Neuronal stem cell (in vitro differentiated cells): ENCODE results near the gene CTRB1.

Experiments
- DNase-seq: peaks from one replicate; pipeline ENCODE4 v3.0.0-alpha.2; 2013; ENCODE audit warnings: low spot score
- H2AFZ ChIP-seq: one replicate; pipeline ENCODE4 v1.6.1; 2013; ENCODE audit warnings: mild to moderate bottlenecking, low read length, inconsistent platforms
- H2AK5ac ChIP-seq: 2 replicates; pipeline ENCODE4 v1.6.1; 2013; ENCODE audit warnings: low read depth, mild to moderate bottlenecking, inconsistent platforms, low read length, moderate library complexity, mixed read lengths
- H2BK120ac ChIP-seq: 2 replicates; pipeline ENCODE4 v1.6.1; 2013; ENCODE audit warnings: low read depth, mild to moderate bottlenecking, inconsistent platforms, low read length, moderate library complexity, mixed read lengths
- H2BK12ac ChIP-seq: one replicate; pipeline ENCODE4 v1.6.1; 2013; ENCODE audit warnings: low read length, inconsistent platforms
- H2BK15ac ChIP-seq: 2 replicates; pipeline ENCODE4 v1.6.1; 2013; ENCODE audit warnings: mild to moderate bottlenecking, low read length, inconsistent platforms, mixed read lengths
- H2BK5ac ChIP-seq: one replicate; pipeline ENCODE4 v1.6.1; 2013; ENCODE audit warnings: inconsistent platforms, mild to moderate bottlenecking, low read length, moderate library complexity
- H3K14ac ChIP-seq: one replicate; pipeline ENCODE4 v1.6.1; 2013; ENCODE audit warnings: low read length, inconsistent platforms
- H3K18ac ChIP-seq: 2 replicates; pipeline ENCODE4 v1.6.1; 2013; ENCODE audit warnings: low read length, inconsistent platforms
- H3K23ac ChIP-seq: 2 replicates; pipeline ENCODE4 v1.6.1; 2013; ENCODE audit warnings: low read depth, mild to moderate bottlenecking, mixed read lengths, low read length, inconsistent platforms; ENCODE audit not compliant: poor library complexity
- H3K27ac ChIP-seq: replicated peaks from 3 replicates; pipeline ENCODE4 v1.5.1; 2013; ENCODE audit warnings: low read length, inconsistent platforms
- H3K27me3 ChIP-seq, 3 experiments: 2 replicates each; pipeline ENCODE4 v1.6.1; 2013; ENCODE audit warnings: low read length in 3 of 3, mild to moderate bottlenecking in 2 of 3, inconsistent platforms in 1 of 3, low read depth in 1 of 3, mixed read lengths in 1 of 3, moderate library complexity in 1 of 3; ENCODE audit not compliant: control insufficient read depth in 3 of 3, insufficient read depth in 3 of 3
- H3K36me3 ChIP-seq, 2 donors: replicated peaks in 1 of 2; 2 replicates each; pipeline ENCODE4 v1.6.1; 2013; ENCODE audit warnings: low read length in 2 of 2; ENCODE audit not compliant: control insufficient read depth in 2 of 2, insufficient read depth in 2 of 2
- H3K4ac ChIP-seq: 2 replicates; pipeline ENCODE4 v1.6.1; 2013; ENCODE audit warnings: inconsistent platforms, mild to moderate bottlenecking, low read length, moderate library complexity
- H3K4me1 ChIP-seq, 2 donors: 1 replicate in 1 of 2; 2 replicates in 1 of 2; pipeline ENCODE4 v1.6.1; 2013; ENCODE audit warnings: low read length in 2 of 2, low read depth in 1 of 2; ENCODE audit not compliant: control insufficient read depth in 2 of 2, insufficient read depth in 1 of 2
- H3K4me2 ChIP-seq: one replicate; pipeline ENCODE4 v1.6.1; 2013; ENCODE audit warnings: mild to moderate bottlenecking, low read length, inconsistent platforms; ENCODE audit not compliant: insufficient read depth, poor library complexity, severe bottlenecking
- H3K4me3 ChIP-seq, 2 donors: 2 replicates each; pipeline ENCODE4 v1.5.1; 2013; ENCODE audit warnings: low read length in 2 of 2, mild to moderate bottlenecking in 2 of 2, inconsistent platforms in 1 of 2, moderate library complexity in 1 of 2
- H3K79me1 ChIP-seq: one replicate; pipeline ENCODE4 v1.6.1; 2013; ENCODE audit warnings: low read depth, mild to moderate bottlenecking, inconsistent platforms, low read length, moderate library complexity
- H3K9ac ChIP-seq: one replicate; pipeline ENCODE4 v1.6.1; 2013; ENCODE audit warnings: mild to moderate bottlenecking, low read depth, low read length, inconsistent platforms; ENCODE audit not compliant: poor library complexity
- H3K9me3 ChIP-seq, 2 donors: replicated peaks in 1 of 2; 2 replicates each; pipeline versions ENCODE3 to v1.6.1; 2013; ENCODE audit warnings: low read length in 2 of 2, mild to moderate bottlenecking in 2 of 2, inconsistent platforms in 1 of 2, low read depth in 1 of 2, mixed read lengths in 1 of 2, moderate library complexity in 1 of 2; ENCODE audit not compliant: control insufficient read depth in 2 of 2, insufficient read depth in 1 of 2
- H4K8ac ChIP-seq: one replicate; pipeline ENCODE4 v1.6.1; 2013; ENCODE audit warnings: low read depth, mild to moderate bottlenecking, inconsistent platforms, low read length, moderate library complexity
- H4K91ac ChIP-seq: one replicate; pipeline ENCODE4 v1.6.1; 2013; ENCODE audit warnings: low read length, low read depth, mild to moderate bottlenecking, inconsistent platforms; ENCODE audit not compliant: poor library complexity
- WGBS, 2 donors: extraction: QIAGEN DNeasy Blood & Tissue Kit; methylation state at CpG; one replicate each; pipeline ENCODE4 v1.1.7; 2013; ENCODE audit warnings: missing lambda C conversion rate in 2 of 2, mixed read lengths in 1 of 2; ENCODE audit not compliant: insufficient read length in 2 of 2, insufficient replicate concordance in 1 of 2; ENCODE audit errors: extremely low coverage in 2 of 2; 5-methylcytosine and 5-hydroxymethylcytosine counted together

The CTRB1 gene

DNA sequence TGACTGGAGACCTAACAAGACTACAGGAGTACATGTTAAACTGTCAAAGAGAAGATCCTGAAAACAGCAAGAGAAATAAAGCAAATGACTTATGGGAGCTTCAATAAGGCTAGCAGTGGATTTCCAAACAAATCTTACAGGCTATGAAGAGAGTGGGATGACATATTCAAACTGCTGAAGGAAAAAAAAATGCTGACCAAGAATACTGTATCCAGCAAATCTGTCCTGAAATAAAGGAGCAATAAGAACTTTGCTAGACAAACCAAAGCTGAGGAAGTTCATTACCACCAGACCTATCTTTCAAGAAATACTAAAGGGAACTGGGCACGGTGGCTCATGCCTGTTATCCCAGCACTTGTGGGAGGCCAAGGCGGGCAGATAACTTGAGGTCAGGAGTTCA is 41.9 kb upstream of the CTRB1 start:
- no peak overlapping the region for H2BK120ac ChIP-seq
- no peak overlapping the region for H3K4ac ChIP-seq
- no peak for DNase-seq
- no peak overlapping the region for H3K27ac ChIP-seq
- H3K27me3 ChIP-seq = no peaks in the 10 kb centered on the region
- no peak overlapping the region for H2BK12ac ChIP-seq
- no peak overlapping the region for H3K4me3 ChIP-seq
- H3K18ac ChIP-seq = no peak overlapping the region
- H3K9me3 ChIP-seq = peaks cover 27 to 58% of the 10 kb centered on the region in 2 donors
- no peak overlapping the region for H4K91ac ChIP-seq
- no peaks in the 10 kb centered on the region for H3K79me1 ChIP-seq
- H2BK5ac ChIP-seq = no peak overlapping the region
- H2AFZ ChIP-seq = no peak overlapping the region
- H4K8ac ChIP-seq = no peak overlapping the region
- no peak overlapping the region for H3K23ac ChIP-seq
- no CpG with 5 or more reads among the region's 2 CpGs for WGBS, 2 donors
- no peak overlapping the region for H3K4me2 ChIP-seq
- H3K9ac ChIP-seq = no peak overlapping the region
- no peaks in the 10 kb centered on the region for H3K4me1 ChIP-seq
- peaks cover 3 to 10% of the 10 kb centered on the region in 2 donors for H3K36me3 ChIP-seq
- no peak overlapping the region for H3K14ac ChIP-seq
- H2AK5ac ChIP-seq = no peak overlapping the region
- H2BK15ac ChIP-seq = no peak overlapping the region

DNA sequence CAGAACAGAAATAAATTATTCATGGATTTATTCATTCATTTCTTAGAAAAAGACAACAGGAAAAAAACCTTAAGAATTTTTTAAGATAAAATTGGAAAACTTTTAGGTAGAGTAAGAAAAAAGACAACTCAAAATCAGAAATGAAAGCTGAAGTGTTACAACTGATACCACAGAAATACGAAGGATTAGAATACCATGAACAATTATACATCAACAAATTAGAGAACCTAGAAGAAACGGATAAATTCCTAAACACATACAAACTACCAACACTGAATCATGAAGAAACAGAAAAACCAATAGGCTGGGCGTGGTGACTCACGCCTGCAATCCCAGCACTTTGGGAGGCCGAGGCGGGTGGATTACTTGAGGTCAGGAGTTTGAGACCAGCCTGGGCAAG is 39.6 kb upstream of the CTRB1 start:
- Histone ChIP-seq H2BK12ac (no peak overlapping the region), H2BK5ac (no peak overlapping the region), H3K23ac (no peak overlapping the region), H3K14ac (no peak overlapping the region), H3K79me1 (no peaks in the 10 kb centered on the region), H4K8ac (no peak overlapping the region), H3K9ac (no peak overlapping the region), H3K27me3 (no peaks in the 10 kb centered on the region), H2AFZ (no peak overlapping the region), H3K27ac (no peak overlapping the region), H3K4me2 (no peak overlapping the region), H3K4me3 (no peak overlapping the region), H2BK15ac (no peak overlapping the region), H3K4ac (no peak overlapping the region), H2AK5ac (no peak overlapping the region), H2BK120ac (no peak overlapping the region), H3K4me1 (no peaks in the 10 kb centered on the region), H4K91ac (no peak overlapping the region), H3K9me3 (peaks cover 16 to 35% of the 10 kb centered on the region in 2 donors), H3K36me3 (no peaks in the 10 kb centered on the region), H3K18ac (no peak overlapping the region)
- no CpG with 5 or more reads among the region's 6 CpGs for WGBS, 2 donors
- DNase-seq = no peak

DNA sequence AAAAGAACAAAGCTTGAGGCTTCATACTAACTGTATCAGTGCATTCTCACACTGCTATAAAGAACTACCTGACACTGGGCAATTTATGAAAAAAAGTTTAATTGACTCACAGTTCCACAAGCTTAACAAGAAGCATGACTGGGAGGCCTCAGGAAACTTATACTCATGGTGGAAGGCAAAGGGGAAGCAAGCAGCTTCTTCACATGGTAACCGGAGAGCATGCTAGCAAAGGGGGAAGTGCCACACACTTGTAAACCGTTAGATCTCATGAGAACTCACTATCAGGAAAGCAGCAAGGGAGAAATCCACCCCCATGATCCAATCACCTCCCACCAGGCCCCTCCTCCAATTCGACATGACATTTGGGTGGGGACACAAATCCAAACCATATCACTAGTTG is 37.2 kb upstream of the CTRB1 start:
- no peak overlapping the region for H3K18ac ChIP-seq
- H4K8ac ChIP-seq = no peak overlapping the region
- DNase-seq = no peak
- no peak overlapping the region for H2BK5ac ChIP-seq
- no CpG with 5 or more reads among the region's 3 CpGs for WGBS, 2 donors
- no peak overlapping the region for H3K14ac ChIP-seq
- H2BK120ac ChIP-seq = no peak overlapping the region
- no peak overlapping the region for H2BK12ac ChIP-seq
- H3K23ac ChIP-seq = no peak overlapping the region
- no peaks in the 10 kb centered on the region for H3K4me1 ChIP-seq
- H3K9ac ChIP-seq = no peak overlapping the region
- H3K4ac ChIP-seq = no peak overlapping the region
- no peaks in the 10 kb centered on the region for H3K27me3 ChIP-seq
- H3K4me2 ChIP-seq = no peak overlapping the region
- peaks cover 3 to 20% of the 10 kb centered on the region in 2 donors for H3K9me3 ChIP-seq
- no peaks in the 10 kb centered on the region for H3K36me3 ChIP-seq
- no peak overlapping the region for H3K27ac ChIP-seq
- H3K4me3 ChIP-seq = no peak overlapping the region
- H2BK15ac ChIP-seq = no peak overlapping the region
- H2AFZ ChIP-seq = no peak overlapping the region
- no peaks in the 10 kb centered on the region for H3K79me1 ChIP-seq
- H2AK5ac ChIP-seq = no peak overlapping the region
- H4K91ac ChIP-seq = no peak overlapping the region

DNA sequence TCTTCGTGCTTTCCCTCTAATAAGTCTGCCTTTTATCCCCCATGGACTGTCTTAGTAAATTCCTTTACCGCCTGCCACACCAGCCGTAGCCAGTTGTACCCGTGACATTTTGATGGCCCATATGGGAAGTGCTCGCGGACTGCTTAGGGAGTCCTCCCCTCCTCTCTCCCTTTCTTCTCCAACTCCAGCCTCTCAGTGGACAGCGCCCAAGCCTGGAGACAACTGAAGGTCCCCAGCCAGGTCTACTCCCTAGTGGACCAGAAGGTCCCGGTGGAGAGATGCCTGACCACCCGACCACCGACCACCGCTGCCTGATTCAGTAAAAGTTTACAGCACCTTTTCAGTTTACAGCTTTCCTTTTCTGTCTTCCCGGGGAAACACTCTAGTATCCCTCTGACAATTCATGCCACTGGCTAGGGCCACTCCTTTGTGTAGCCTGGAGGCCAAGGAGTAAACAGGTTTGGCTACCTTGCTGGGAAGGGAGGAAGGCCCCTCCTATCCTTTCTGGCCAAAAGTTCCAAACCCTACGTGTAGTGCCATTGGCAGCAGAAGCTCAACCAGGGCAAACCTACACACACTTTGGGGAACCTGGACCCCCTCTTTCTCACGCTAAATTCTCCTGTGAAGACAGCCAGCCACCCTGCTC is 29.8 kb upstream of the CTRB1 start:
- Histone ChIP-seq H3K4ac (no peak overlapping the region), H4K91ac (no peak overlapping the region), H2AFZ (no peak overlapping the region), H3K14ac (no peak overlapping the region), H3K4me3 (no peak overlapping the region), H3K36me3 (no peaks in the 10 kb centered on the region), H2BK15ac (no peak overlapping the region), H2AK5ac (no peak overlapping the region), H2BK12ac (no peak overlapping the region), H3K4me1 (no peaks in the 10 kb centered on the region), H3K9me3 (peaks cover 0 to 2% of the 10 kb centered on the region in 2 donors), H3K27ac (no peak overlapping the region), H3K23ac (no peak overlapping the region), H2BK120ac (no peak overlapping the region), H3K9ac (no peak overlapping the region), H3K79me1 (no peaks in the 10 kb centered on the region), H3K4me2 (no peak overlapping the region), H4K8ac (no peak overlapping the region), H3K27me3 (peaks cover 0 to 4% (median 0%) of the 10 kb centered on the region in 3 experiments), H3K18ac (no peak overlapping the region), H2BK5ac (no peak overlapping the region)
- DNase-seq = no peak
- WGBS, 2 donors = no CpG with 5 or more reads among the region's 14 CpGs
